Measurements from ENCODE around the gene PLAC8L1.

Gene PLAC8L1

GRCh38 chr5:146107901-146108300 is 2.5 kb upstream of the PLAC8L1 start:
- peak; percentile 12 for DNase-seq (ENCODE audit: low read depth, low spot score)
- ChIA-PET POLR2A (no interaction called here), CTCF (interaction anchor here (1.0 to 1.2 kb wide), 3 partner anchors 18 to 282 kb away, joined by 3 to 4 read pairs (median 3); no protein-coding TSS in a partner anchor)
- no peak overlapping the region for H3K4me3 ChIP-seq (ENCODE audit: low read depth, low read length)
- no peak for TF ChIP-seq CTCF (IDR thresholded peaks at IDR 0.05; ENCODE audit: insufficient read depth, low read length, missing control alignments)

- POLR2A ChIA-PET, result no interaction called here
- H3K4me3 ChIP-seq (ENCODE audit: low read depth, low read length), result no peak overlapping the region
- CTCF ChIA-PET, result no interaction called here
- TF ChIP-seq CTCF (IDR thresholded peaks at IDR 0.05; ENCODE audit: insufficient read depth, low read length, missing control alignments), result no peak
- DNase-seq (ENCODE audit: low read depth, low spot score), result no peak
Observed at GRCh38 chr5:146103594-146103993, 1.8 kb downstream of the PLAC8L1 start.

- no peak overlapping the region for H3K4me3 ChIP-seq (ENCODE audit: low read depth, low read length)
- TF ChIP-seq CTCF (IDR thresholded peaks at IDR 0.05; ENCODE audit: insufficient read depth, low read length, missing control alignments), result no peak
- POLR2A ChIA-PET, result interaction anchor here (0.6 kb wide), 1 partner anchor 17 kb away, joined by 3 read pairs; no protein-coding TSS in a partner anchor
- DNase-seq (ENCODE audit: low read depth, low spot score), result no peak
- CTCF ChIA-PET, result interaction anchor here (1.1 to 1.3 kb wide), 2 partner anchors 10 to 29 kb away, joined by 3 read pairs; no protein-coding TSS in a partner anchor
Observed at GRCh38 chr5:146101646-146102045, 3.7 kb downstream of the PLAC8L1 start.

- DNase-seq (ENCODE audit: low read depth, low spot score), result no peak
- ChIA-PET CTCF (no interaction called here), POLR2A (no interaction called here)
- no peak for TF ChIP-seq CTCF (IDR thresholded peaks at IDR 0.05; ENCODE audit: insufficient read depth, low read length, missing control alignments)
- no peak overlapping the region for H3K4me3 ChIP-seq (ENCODE audit: low read depth, low read length)
Observed at GRCh38 chr5:146098047-146098446, 7.3 kb downstream of the PLAC8L1 start.

- TF ChIP-seq CTCF (IDR thresholded peaks at IDR 0.05; ENCODE audit: insufficient read depth, low read length, missing control alignments), result no peak
- DNase-seq (ENCODE audit: low read depth, low spot score), result no peak
- POLR2A ChIA-PET, result no interaction called here
- CTCF ChIA-PET, result interaction anchor here (1.2 to 1.4 kb wide), 2 partner anchors 10 to 20 kb away, joined by 3 to 5 read pairs; no protein-coding TSS in a partner anchor
- H3K4me3 ChIP-seq (ENCODE audit: low read depth, low read length), result no peak overlapping the region
Observed at GRCh38 chr5:146091881-146092280, 13.5 kb downstream of the PLAC8L1 start.

- CTCF ChIA-PET, result no interaction called here
Observed at GRCh38 chr5:146089287-146089686, 16.1 kb downstream of the PLAC8L1 start.

More at GRCh38 chr5:146089287-146089686, 16.1 kb downstream of the PLAC8L1 start:
- POLR2A ChIA-PET, result no interaction called here
- no peak for DNase-seq (ENCODE audit: low read depth, low spot score)
- TF ChIP-seq CTCF (IDR thresholded peaks at IDR 0.05; ENCODE audit: insufficient read depth, low read length, missing control alignments), result no peak
- no peak overlapping the region for H3K4me3 ChIP-seq (ENCODE audit: low read depth, low read length)
